CD4-positive, alpha-beta T cell treated with Interleukin-17A for 1 hour (primary cell): Measurements from ENCODE around the gene MRRF.

Experiments
- DNase-seq: peaks from one replicate; pipeline ENCODE4 v3.0.0-alpha.2; 2020

Gene MRRF

GRCh38 chr9:122264360-122265148, at the start of gene MRRF, which contains the start of gene RBM18:
Gene MRRF, plus strand, starts transcription at chr9:122264882. Its CDS starts 6,010 bp downstream, at chr9:122270892.
Gene RBM18, minus strand, starts transcription at chr9:122264840. Its CDS starts 3,348 bp downstream, at chr9:122261492.
- DNase-seq, result peak; percentile 91

GRCh38 chr9:122215663-122216062, 49.0 kb upstream of the MRRF start:
- DNase-seq, result no peak

- no peak for DNase-seq
These were observed 48.4 kb upstream of the MRRF start for GRCh38 chr9:122216138-122216797.

- DNase-seq, result no peak
These were observed 47.8 kb upstream of the MRRF start for GRCh38 chr9:122216798-122217418.

GRCh38 chr9:122217640-122218039, 47.0 kb upstream of the MRRF start:
- no peak for DNase-seq

GRCh38 chr9:122218071-122218934, 46.4 kb upstream of the MRRF start:
- DNase-seq, result no peak

- no peak for DNase-seq
These were observed 45.5 kb upstream of the MRRF start for GRCh38 chr9:122218935-122219855.

- no peak for DNase-seq
These were observed 44.6 kb upstream of the MRRF start for GRCh38 chr9:122219856-122220672.

- no peak for DNase-seq
These were observed 44.0 kb upstream of the MRRF start for GRCh38 chr9:122220673-122221182.

GRCh38 chr9:122221183-122221811, 43.4 kb upstream of the MRRF start:
- DNase-seq, result no peak

GRCh38 chr9:122222791-122223190, 41.9 kb upstream of the MRRF start:
- DNase-seq, result no peak

GRCh38 chr9:122223435-122223834, 41.2 kb upstream of the MRRF start:
- no peak for DNase-seq

GRCh38 chr9:122225312-122226141, 39.2 kb upstream of the MRRF start:
- DNase-seq, result no peak

GRCh38 chr9:122226142-122226757, 38.4 kb upstream of the MRRF start:
- DNase-seq, result no peak

GRCh38 chr9:122226758-122227574, 37.7 kb upstream of the MRRF start:
- no peak for DNase-seq

GRCh38 chr9:122227575-122227900, 37.1 kb upstream of the MRRF start:
- no peak for DNase-seq

- DNase-seq, result no peak
These were observed 36.5 kb upstream of the MRRF start for GRCh38 chr9:122228191-122228567.
